ENCODE measurements around the gene HDGFL3. TPM values are rescaled to one million over a fixed set of nuclear protein-coding genes. Genes with fewer than 3 reads are reported as not detected.

Gene HDGFL3
- total and polyA plus RNA-seq, 9 donors = 24.7 to 67.6 (median 52.6) TPM

GRCh38 chr15:83110381-83110780, 97.2 kb downstream of the HDGFL3 start:
- H3K27me3 ChIP-seq = no peaks in the 10 kb centered on the region
- WGBS, 3 donors = 76 to 86% (median 83%) methylated on average over 3 of the region's 3 CpGs
- no peak for DNase-seq
- peaks cover 4% of the 10 kb centered on the region for H3K4me1 ChIP-seq (ENCODE audit: insufficient read depth)
- no peaks in the 10 kb centered on the region for H3K36me3 ChIP-seq
- no peak for TF ChIP-seq EP300 (IDR thresholded peaks at IDR 0.05)
- TF ChIP-seq POLR2A (IDR thresholded peaks at IDR 0.05) = no peak
- TF ChIP-seq CTCF (IDR thresholded peaks at IDR 0.05) = no peak
- H3K4me3 ChIP-seq = no peak overlapping the region
- intact Hi-C loops (cut with DNase I) = no loop called here
- H3K27ac ChIP-seq = no peak overlapping the region
- H3K9me3 ChIP-seq = no peaks in the 10 kb centered on the region

GRCh38 chr15:83109532-83109931, 98.1 kb downstream of the HDGFL3 start:
- intact Hi-C loops (cut with DNase I) = no loop called here
- H3K4me3 ChIP-seq = no peak overlapping the region
- WGBS, 3 donors = 81 to 88% (median 84%) methylated on average over 12 of the region's 12 CpGs

GRCh38 chr15:83108266-83109219, 99.1 kb downstream of the HDGFL3 start:
- H3K36me3 ChIP-seq = no peaks in the 10 kb centered on the region
- intact Hi-C loops (cut with DNase I) = no loop called here
- H3K27me3 ChIP-seq = no peaks in the 10 kb centered on the region
- DNase-seq = no peak
- H3K9me3 ChIP-seq = no peaks in the 10 kb centered on the region
- H3K4me3 ChIP-seq = no peak overlapping the region
- WGBS, 3 donors = 37 to 51% (median 46%) methylated on average over 21 of the region's 21 CpGs
- H3K4me1 ChIP-seq (ENCODE audit: insufficient read depth) = peaks cover 4% of the 10 kb centered on the region
- H3K27ac ChIP-seq = no peak overlapping the region
- TF ChIP-seq EP300 (IDR thresholded peaks at IDR 0.05) (no peak), POLR2A (IDR thresholded peaks at IDR 0.05) (no peak), CTCF (IDR thresholded peaks at IDR 0.05) (no peak)

More at GRCh38 chr15:83109532-83109931, 98.1 kb downstream of the HDGFL3 start:
- Histone ChIP-seq H3K27ac (no peak overlapping the region), H3K36me3 (no peaks in the 10 kb centered on the region), H3K4me1 (ENCODE audit: insufficient read depth) (peaks cover 4% of the 10 kb centered on the region), H3K27me3 (no peaks in the 10 kb centered on the region), H3K9me3 (no peaks in the 10 kb centered on the region)
- DNase-seq = no peak
- TF ChIP-seq EP300 (IDR thresholded peaks at IDR 0.05) (no peak), POLR2A (IDR thresholded peaks at IDR 0.05) (no peak), CTCF (IDR thresholded peaks at IDR 0.05) (no peak)

GRCh38 chr15:83107841-83108181, 99.8 kb downstream of the HDGFL3 start:
- no peaks in the 10 kb centered on the region for H3K36me3 ChIP-seq
- no peaks in the 10 kb centered on the region for H3K9me3 ChIP-seq
- intact Hi-C loops (cut with DNase I) = no loop called here
- H3K4me3 ChIP-seq = peak overlapping the region; percentile 22
- no peaks in the 10 kb centered on the region for H3K27me3 ChIP-seq
- TF ChIP-seq CTCF (IDR thresholded peaks at IDR 0.05) (no peak), POLR2A (IDR thresholded peaks at IDR 0.05) (no peak), EP300 (IDR thresholded peaks at IDR 0.05) (no peak)
- H3K27ac ChIP-seq = no peak overlapping the region
- WGBS, 3 donors = 1 to 8% (median 5%) methylated on average over 20 to 30 of the region's 30 CpGs
- no peak for DNase-seq
- H3K4me1 ChIP-seq (ENCODE audit: insufficient read depth) = peaks cover 4% of the 10 kb centered on the region

Measured in ovary (tissue), 9 donors.